ENCODE results near the gene IL4I1. TPM values are rescaled to one million over a fixed set of nuclear protein-coding genes. Genes with fewer than 3 reads are reported as not detected.
A peak's percentile ranks its signal among the peaks of the same experiment; 100 is the strongest.

Gene IL4I1
- total RNA-seq, 1 experiment from 2014 or later = 0.61 TPM

GRCh38 chr19:49932041-49932451 lies 35.4 kb upstream of the IL4I1 start:
- peaks cover 15 to 28% of the 10 kb centered on the region in 2 experiments for H3K4me1 Mint-ChIP-seq
- no peak overlapping the region for H2BK5ac ChIP-seq (ENCODE audit: insufficient read length, low read length)
- H3K4ac ChIP-seq (ENCODE audit: low read depth, low read length) = no peak overlapping the region
- no peak overlapping the region for H3K4me2 ChIP-seq (ENCODE audit: insufficient read depth, insufficient read length, low read length)
- H3K14ac ChIP-seq (ENCODE audit: insufficient read depth, low read length) = no peak overlapping the region
- H3K4me1 ChIP-seq (ENCODE audit: insufficient read depth, low read length) = no peaks in the 10 kb centered on the region; the same call in 1 of the 2 replicates
- peaks cover 10% of the 10 kb centered on the region for H3K23me2 ChIP-seq (ENCODE audit: insufficient read length, low read depth, low read length, poor library complexity, severe bottlenecking)
- H3K9ac ChIP-seq (ENCODE audit: extremely low read depth, insufficient read length, low read length) = no peak overlapping the region
- H4K91ac ChIP-seq (ENCODE audit: insufficient read length, low read depth, low read length) = no peak overlapping the region
- no peak overlapping the region for H2AFZ ChIP-seq (ENCODE audit: low read length)
- no peak overlapping the region for H2BK20ac ChIP-seq (ENCODE audit: low read depth, low read length, poor library complexity, severe bottlenecking)
- H3K4me3 Mint-ChIP-seq = peak overlapping the region in 1 of 2 experiments; percentile 7; a peak in 1 of 5 replicates
- H3K9me3 ChIP-seq (ENCODE audit: control insufficient read depth, low read depth, low read length) = no peaks in the 10 kb centered on the region
- H2BK120ac ChIP-seq (ENCODE audit: low read depth, low read length, poor library complexity, severe bottlenecking) = no peak overlapping the region
- H3K27ac Mint-ChIP-seq = no peak overlapping the region
- H3K9me3 Mint-ChIP-seq = peaks cover 0 to 4% of the 10 kb centered on the region in 2 experiments; a peak in 3 of 5 replicates
- no CpG with 5 or more reads among the region's 5 CpGs for WGBS (ENCODE audit: extremely low coverage, insufficient read length, low lambda C conversion rate)
- no peak overlapping the region for H4K5ac ChIP-seq (ENCODE audit: insufficient read length, low read depth, low read length)
- no peak overlapping the region for H2AK5ac ChIP-seq (ENCODE audit: insufficient read length, low read length)
- peaks cover 2% of the 10 kb centered on the region for H4K20me1 ChIP-seq (ENCODE audit: control insufficient read depth, insufficient read depth, insufficient read length)
- H3K18ac ChIP-seq (ENCODE audit: insufficient read length, low read depth, low read length) = no peak overlapping the region
- no peak overlapping the region for H4K8ac ChIP-seq (replicated peaks; ENCODE audit: insufficient read length, low read depth, low read length)
- no peak overlapping the region for H3T11ph ChIP-seq (ENCODE audit: low read length)
- TF ChIP-seq, protein P1, sequence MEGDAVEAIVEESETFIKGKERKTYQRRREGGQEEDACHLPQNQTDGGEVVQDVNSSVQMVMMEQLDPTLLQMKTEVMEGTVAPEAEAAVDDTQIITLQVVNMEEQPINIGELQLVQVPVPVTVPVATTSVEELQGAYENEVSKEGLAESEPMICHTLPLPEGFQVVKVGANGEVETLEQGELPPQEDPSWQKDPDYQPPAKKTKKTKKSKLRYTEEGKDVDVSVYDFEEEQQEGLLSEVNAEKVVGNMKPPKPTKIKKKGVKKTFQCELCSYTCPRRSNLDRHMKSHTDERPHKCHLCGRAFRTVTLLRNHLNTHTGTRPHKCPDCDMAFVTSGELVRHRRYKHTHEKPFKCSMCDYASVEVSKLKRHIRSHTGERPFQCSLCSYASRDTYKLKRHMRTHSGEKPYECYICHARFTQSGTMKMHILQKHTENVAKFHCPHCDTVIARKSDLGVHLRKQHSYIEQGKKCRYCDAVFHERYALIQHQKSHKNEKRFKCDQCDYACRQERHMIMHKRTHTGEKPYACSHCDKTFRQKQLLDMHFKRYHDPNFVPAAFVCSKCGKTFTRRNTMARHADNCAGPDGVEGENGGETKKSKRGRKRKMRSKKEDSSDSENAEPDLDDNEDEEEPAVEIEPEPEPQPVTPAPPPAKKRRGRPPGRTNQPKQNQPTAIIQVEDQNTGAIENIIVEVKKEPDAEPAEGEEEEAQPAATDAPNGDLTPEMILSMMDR (conservative IDR thresholded peaks at IDR 0.05) = no peak
- H3K23ac ChIP-seq (ENCODE audit: insufficient read length, low read depth, low read length) = no peak overlapping the region
- H2BK15ac ChIP-seq (ENCODE audit: low read depth, low read length) = no peak overlapping the region
- peaks cover 13% of the 10 kb centered on the region; the same call in 1 of the 2 replicates for H3K79me2 ChIP-seq (ENCODE audit: insufficient read depth, low read length)
- H3K27me3 Mint-ChIP-seq (ENCODE audit: low read depth) = peaks cover 8% of the 10 kb centered on the region
- H3K79me1 ChIP-seq (ENCODE audit: insufficient read depth, low read depth, low read length, poor library complexity, severe bottlenecking) = no peaks in the 10 kb centered on the region
- no peak for DNase-seq
- peaks cover 19 to 37% (median 19%) of the 10 kb centered on the region in 3 experiments for H3K36me3 Mint-ChIP-seq (ENCODE audit: insufficient read depth in 1 of 3, low read depth in 3 of 3)
- no peaks in the 10 kb centered on the region for H3K27me3 ChIP-seq (ENCODE audit: insufficient read depth, low read length)
- H2BK12ac ChIP-seq (ENCODE audit: insufficient read length, low read depth, low read length) = no peak overlapping the region
- H3K56ac ChIP-seq (ENCODE audit: insufficient read length, low read depth, low read length) = no peak overlapping the region
- no peak overlapping the region for H3K27ac ChIP-seq (ENCODE audit: insufficient read length, low read depth, low read length)

All from H9 (cell line).